ENCODE results near the gene CCDC66. TPM values are rescaled to one million over a fixed set of nuclear protein-coding genes. Genes with fewer than 3 reads are reported as not detected.
"Not testable (repeated sequence)": the region's sequence is repeated elsewhere in the genome, so short reads cannot be mapped to it uniquely, and the experiment has no call there.

The CCDC66 gene
- total RNA-seq, 1 experiment from 2014 or later = 28.6 TPM

DNA sequence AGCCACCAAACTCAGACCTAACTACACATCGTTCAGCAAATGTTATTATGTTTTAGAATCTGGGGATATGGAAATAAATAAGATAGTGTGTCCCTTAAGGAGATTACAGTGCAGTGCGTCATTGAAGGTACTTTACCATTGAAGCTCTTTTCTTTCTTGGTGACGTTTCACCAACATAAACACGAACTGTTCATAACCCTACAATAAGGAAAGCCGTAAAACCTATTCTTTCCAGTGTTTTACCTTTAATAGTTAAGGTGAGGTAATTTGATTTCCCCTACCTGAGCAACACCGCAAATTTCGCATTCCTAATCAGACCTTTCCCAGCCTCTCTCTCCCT, 826 bp downstream of the CCDC66 start:
- Histone ChIP-seq H3K4me3 (ENCODE audit: low read depth, low read length) (peak overlapping the region; percentile 91), H3K4me1 (peaks cover 6% of the 10 kb centered on the region; the same call in 1 of the 2 replicates), H3K27me3 (replicated peaks; ENCODE audit: control insufficient read depth, insufficient read depth, low read length) (no peaks in the 10 kb centered on the region), H3K9me3 (no peaks in the 10 kb centered on the region), H3K36me3 (ENCODE audit: control insufficient read depth, insufficient read depth, low read length) (no peaks in the 10 kb centered on the region)
- Mint-ChIP-seq H3K4me1 (ENCODE audit: low read depth, unreplicated experiment) (no peaks in the 10 kb centered on the region), H3K27ac (ENCODE audit: unreplicated experiment) (peak overlapping the region; percentile 98), H3K9me3 (ENCODE audit: unreplicated experiment) (no peaks in the 10 kb centered on the region), H3K36me3 (ENCODE audit: insufficient read depth, unreplicated experiment) (peaks cover 9% of the 10 kb centered on the region), H3K27me3 (ENCODE audit: insufficient read depth, unreplicated experiment) (peaks cover 9% of the 10 kb centered on the region), H3K4me3 (ENCODE audit: unreplicated experiment) (peak overlapping the region; percentile 96)
- ChIA-PET POLR2A (no interaction called here), CTCF (no interaction called here)
- BruUV-seq (replicated peaks) = no TSS peak
- TF ChIP-seq, protein P1, sequence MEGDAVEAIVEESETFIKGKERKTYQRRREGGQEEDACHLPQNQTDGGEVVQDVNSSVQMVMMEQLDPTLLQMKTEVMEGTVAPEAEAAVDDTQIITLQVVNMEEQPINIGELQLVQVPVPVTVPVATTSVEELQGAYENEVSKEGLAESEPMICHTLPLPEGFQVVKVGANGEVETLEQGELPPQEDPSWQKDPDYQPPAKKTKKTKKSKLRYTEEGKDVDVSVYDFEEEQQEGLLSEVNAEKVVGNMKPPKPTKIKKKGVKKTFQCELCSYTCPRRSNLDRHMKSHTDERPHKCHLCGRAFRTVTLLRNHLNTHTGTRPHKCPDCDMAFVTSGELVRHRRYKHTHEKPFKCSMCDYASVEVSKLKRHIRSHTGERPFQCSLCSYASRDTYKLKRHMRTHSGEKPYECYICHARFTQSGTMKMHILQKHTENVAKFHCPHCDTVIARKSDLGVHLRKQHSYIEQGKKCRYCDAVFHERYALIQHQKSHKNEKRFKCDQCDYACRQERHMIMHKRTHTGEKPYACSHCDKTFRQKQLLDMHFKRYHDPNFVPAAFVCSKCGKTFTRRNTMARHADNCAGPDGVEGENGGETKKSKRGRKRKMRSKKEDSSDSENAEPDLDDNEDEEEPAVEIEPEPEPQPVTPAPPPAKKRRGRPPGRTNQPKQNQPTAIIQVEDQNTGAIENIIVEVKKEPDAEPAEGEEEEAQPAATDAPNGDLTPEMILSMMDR (IDR thresholded peaks at IDR 0.05; ENCODE audit: insufficient read depth in 1 of 2, low read depth in 1 of 2, low read length in 1 of 2, severe bottlenecking in 1 of 2, unreplicated experiment in 1 of 2) = no peak
- DNase-seq = no peak
- intact Hi-C loops (cut with micrococcal nuclease; ENCODE audit: unreplicated experiment) = no loop called here

DNA sequence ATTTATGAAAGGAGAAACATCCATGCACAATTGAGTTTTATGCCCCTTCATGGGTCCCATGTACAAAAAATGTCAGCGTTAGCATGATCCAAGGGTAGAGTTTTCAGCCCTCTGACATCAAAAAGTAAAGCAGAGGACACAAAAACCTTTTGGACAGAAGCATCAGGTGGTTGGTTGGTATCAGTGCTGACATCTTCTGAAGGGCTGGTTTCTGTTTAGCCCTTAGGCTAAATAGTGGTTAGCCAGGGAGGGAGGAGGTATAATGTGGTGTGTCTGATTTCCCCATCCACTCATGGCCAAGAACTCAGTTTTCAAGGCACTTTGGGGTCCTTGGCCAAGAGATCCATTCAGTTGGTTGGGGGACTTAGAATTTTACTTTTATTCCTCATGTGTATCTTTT, 16.5 kb downstream of the CCDC66 start:
- Mint-ChIP-seq H3K27me3 (ENCODE audit: insufficient read depth, unreplicated experiment) (no peaks in the 10 kb centered on the region), H3K36me3 (ENCODE audit: insufficient read depth, unreplicated experiment) (peaks cover 15% of the 10 kb centered on the region), H3K27ac (ENCODE audit: unreplicated experiment) (no peak overlapping the region), H3K4me3 (ENCODE audit: unreplicated experiment) (no peak overlapping the region), H3K9me3 (ENCODE audit: unreplicated experiment) (no peaks in the 10 kb centered on the region), H3K4me1 (ENCODE audit: low read depth, unreplicated experiment) (no peaks in the 10 kb centered on the region)
- POLR2A ChIA-PET = no interaction called here
- no peaks in the 10 kb centered on the region; the same call in 1 of the 2 replicates for H3K36me3 ChIP-seq (ENCODE audit: control insufficient read depth, insufficient read depth, low read length)
- H3K4me1 ChIP-seq = no peaks in the 10 kb centered on the region
- H3K9me3 ChIP-seq = no peaks in the 10 kb centered on the region
- H3K4me3 ChIP-seq (ENCODE audit: low read depth, low read length) = no peak overlapping the region
- no TSS peak for BruUV-seq (replicated peaks)
- no peaks in the 10 kb centered on the region for H3K27me3 ChIP-seq (replicated peaks; ENCODE audit: control insufficient read depth, insufficient read depth, low read length)
- intact Hi-C loops (cut with micrococcal nuclease; ENCODE audit: unreplicated experiment) = no loop called here
- DNase-seq = no peak
- TF ChIP-seq, protein P1 (IDR thresholded peaks at IDR 0.05; ENCODE audit: insufficient read depth in 1 of 2, low read depth in 1 of 2, low read length in 1 of 2, severe bottlenecking in 1 of 2, unreplicated experiment in 1 of 2) = no peak
- CTCF ChIA-PET = interaction anchor here (0.6 kb wide), 1 partner anchor 1890 kb away, joined by 3 read pairs; no protein-coding TSS in a partner anchor

DNA sequence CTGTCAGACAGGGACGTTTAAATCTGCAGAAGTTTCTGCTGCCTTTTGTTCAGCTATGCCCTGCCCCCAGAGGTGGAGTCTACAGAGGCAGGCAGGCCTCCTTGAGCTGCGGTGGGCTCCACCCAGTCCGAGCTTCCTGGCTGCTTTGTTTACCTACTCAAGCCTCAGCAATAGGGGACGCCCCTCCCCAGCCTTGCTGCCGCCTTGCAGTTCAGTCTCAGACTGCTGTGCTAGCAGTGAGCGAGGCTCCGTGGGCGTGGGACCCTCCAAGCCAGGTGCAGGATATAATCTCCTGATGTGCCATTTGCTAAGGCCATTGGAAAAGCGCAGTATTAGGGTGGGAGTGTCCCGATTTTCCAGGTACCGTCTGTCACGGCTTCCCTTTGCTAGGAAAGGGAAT, 25.0 kb downstream of the CCDC66 start:
- H3K4me1 Mint-ChIP-seq (ENCODE audit: low read depth, unreplicated experiment); CTCF ChIA-PET; H3K27me3 Mint-ChIP-seq (ENCODE audit: insufficient read depth, unreplicated experiment); H3K4me3 Mint-ChIP-seq (ENCODE audit: unreplicated experiment); H3K9me3 Mint-ChIP-seq (ENCODE audit: unreplicated experiment); H3K9me3 ChIP-seq; H3K36me3 ChIP-seq (ENCODE audit: control insufficient read depth, insufficient read depth, low read length); BruUV-seq (replicated peaks); H3K4me1 ChIP-seq; intact Hi-C loops (cut with micrococcal nuclease; ENCODE audit: unreplicated experiment); H3K4me3 ChIP-seq (ENCODE audit: low read depth, low read length); POLR2A ChIA-PET; DNase-seq; H3K27me3 ChIP-seq (replicated peaks; ENCODE audit: control insufficient read depth, insufficient read depth, low read length); H3K27ac Mint-ChIP-seq (ENCODE audit: unreplicated experiment): not testable (repeated sequence)
- H3K36me3 Mint-ChIP-seq (ENCODE audit: insufficient read depth, unreplicated experiment) = peaks cover 17% of the 10 kb centered on the region

DNA sequence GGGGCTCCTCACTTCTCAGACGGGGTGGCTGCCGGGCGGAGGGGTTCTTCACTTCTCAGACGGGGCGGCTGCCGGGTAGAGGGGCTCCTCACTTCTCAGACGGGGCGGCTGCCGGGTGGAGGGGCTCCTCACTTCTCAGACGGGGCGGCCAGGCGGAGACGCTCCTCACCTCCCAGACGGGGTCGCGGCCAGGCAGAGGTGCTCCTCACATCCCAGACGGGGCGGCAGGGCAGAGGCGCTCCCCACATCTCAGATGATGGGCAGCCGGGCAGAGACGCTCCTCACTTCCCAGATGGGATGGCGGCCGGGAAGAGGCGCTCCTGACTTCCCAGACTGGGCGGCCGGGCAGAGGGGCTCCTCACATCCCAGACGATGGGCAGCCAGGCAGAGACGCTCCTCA, 27.3 kb downstream of the CCDC66 start:
- intact Hi-C loops (cut with micrococcal nuclease; ENCODE audit: unreplicated experiment); CTCF ChIA-PET; H3K9me3 ChIP-seq; H3K27me3 ChIP-seq (replicated peaks; ENCODE audit: control insufficient read depth, insufficient read depth, low read length); H3K27ac Mint-ChIP-seq (ENCODE audit: unreplicated experiment); H3K27me3 Mint-ChIP-seq (ENCODE audit: insufficient read depth, unreplicated experiment); H3K4me3 ChIP-seq (ENCODE audit: low read depth, low read length); H3K4me3 Mint-ChIP-seq (ENCODE audit: unreplicated experiment); BruUV-seq (replicated peaks); H3K36me3 ChIP-seq (ENCODE audit: control insufficient read depth, insufficient read depth, low read length); POLR2A ChIA-PET; H3K4me1 Mint-ChIP-seq (ENCODE audit: low read depth, unreplicated experiment); DNase-seq; H3K9me3 Mint-ChIP-seq (ENCODE audit: unreplicated experiment); H3K4me1 ChIP-seq: not testable (repeated sequence)
- H3K36me3 Mint-ChIP-seq (ENCODE audit: insufficient read depth, unreplicated experiment) = peaks cover 13% of the 10 kb centered on the region

Measured in Caco-2 (cell line).